GM19324 (cell line): ENCODE results near the gene SULF2.
"Not testable (repeated sequence)": the region's sequence is repeated elsewhere in the genome, so short reads cannot be mapped to it uniquely, and the experiment has no call there.

ENCODE experiments used
- ATAC-seq: cut with Tn5 transposase; IDR thresholded peaks from one replicate; pipeline ENCODE4 v1.9.1; 2021; ENCODE audit warnings: mild to moderate bottlenecking, moderate library complexity; ENCODE audit not compliant: unreplicated experiment, low FRiP score

Gene SULF2

GRCh38 chr20:47785311-47785853, at the start of gene SULF2:
SULF2 (minus strand) TSS chr20:47785481; CDS start chr20:47757363, 28,118 bp downstream.
- ATAC-seq, result no peak

GRCh38 chr20:47831675-47832074, 46.4 kb upstream of the SULF2 start:
- ATAC-seq, result not testable (repeated sequence)

- not testable (repeated sequence) for ATAC-seq
These were observed 41.4 kb upstream of the SULF2 start for GRCh38 chr20:47826716-47827115.

GRCh38 chr20:47826006-47826405, 40.7 kb upstream of the SULF2 start:
- ATAC-seq, result not testable (repeated sequence)

- no peak for ATAC-seq
These were observed 39.9 kb upstream of the SULF2 start for GRCh38 chr20:47825011-47825762.

GRCh38 chr20:47823941-47824340, 38.7 kb upstream of the SULF2 start:
- ATAC-seq, result not testable (repeated sequence)

GRCh38 chr20:47821481-47822100, 36.3 kb upstream of the SULF2 start:
- no peak for ATAC-seq

GRCh38 chr20:47818996-47819609, 33.8 kb upstream of the SULF2 start:
- no peak for ATAC-seq

- ATAC-seq, result no peak
These were observed 33.2 kb upstream of the SULF2 start for GRCh38 chr20:47818466-47818865.

- no peak for ATAC-seq
These were observed 32.7 kb upstream of the SULF2 start for GRCh38 chr20:47818016-47818415.

- no peak for ATAC-seq
These were observed 32.3 kb upstream of the SULF2 start for GRCh38 chr20:47817573-47817972.

GRCh38 chr20:47816487-47817451, 31.5 kb upstream of the SULF2 start:
- ATAC-seq, result no peak

GRCh38 chr20:47815866-47816265, 30.6 kb upstream of the SULF2 start:
- ATAC-seq, result no peak

GRCh38 chr20:47815416-47815806, 30.1 kb upstream of the SULF2 start:
- no peak for ATAC-seq

- no peak for ATAC-seq
These were observed 29.5 kb upstream of the SULF2 start for GRCh38 chr20:47814632-47815415.

- ATAC-seq, result no peak
These were observed 25.6 kb upstream of the SULF2 start for GRCh38 chr20:47810721-47811347.

GRCh38 chr20:47810116-47810677, 24.9 kb upstream of the SULF2 start:
- no peak for ATAC-seq

- ATAC-seq, result no peak
These were observed 24.1 kb upstream of the SULF2 start for GRCh38 chr20:47809161-47809960.
